Stimulated activated naive CD4-positive, alpha-beta T cell (primary cell): ENCODE measurements around the gene RBM23.

Experiments used
- DNase-seq, 6 experiments: peaks; one replicate each; lab custom pipeline; 2025; lab: John Stamatoyannopoulos, UW

Gene RBM23

GRCh38 chr14:22915886-22916521 lies 2.9 kb downstream of the RBM23 start:
- DNase-seq = no peak

- peak in 1 of 6 experiments; percentile 21 for DNase-seq
Measured at GRCh38 chr14:22914836-22915235, 4.1 kb downstream of the RBM23 start.

GRCh38 chr14:22910916-22911315 lies 8.0 kb downstream of the RBM23 start:
- no peak for DNase-seq

- no peak for DNase-seq
Measured at GRCh38 chr14:22908601-22909000, 10.3 kb downstream of the RBM23 start.

- DNase-seq = no peak
Measured at GRCh38 chr14:22907429-22907828, 11.5 kb downstream of the RBM23 start.

- no peak for DNase-seq
Measured at GRCh38 chr14:22906073-22906472, 12.9 kb downstream of the RBM23 start.

GRCh38 chr14:22905627-22906026 lies 13.3 kb downstream of the RBM23 start:
- no peak for DNase-seq

GRCh38 chr14:22903742-22904087 lies 15.2 kb downstream of the RBM23 start:
- DNase-seq = no peak

GRCh38 chr14:22901799-22902198 lies 17.1 kb downstream of the RBM23 start:
- no peak for DNase-seq

GRCh38 chr14:22900081-22900799 lies 18.7 kb downstream of the RBM23 start:
- peak; percentile 32 to 72 (median 59) for DNase-seq

- no peak for DNase-seq
Measured at GRCh38 chr14:22898302-22899090, 20.5 kb downstream of the RBM23 start.

GRCh38 chr14:22897357-22897756 lies 21.6 kb downstream of the RBM23 start:
- no peak for DNase-seq

- DNase-seq = no peak
Measured at GRCh38 chr14:22896760-22897159, 22.2 kb downstream of the RBM23 start.

GRCh38 chr14:22896356-22896755 lies 22.6 kb downstream of the RBM23 start:
- no peak for DNase-seq

- no peak for DNase-seq
Measured at GRCh38 chr14:22895402-22895801, 23.5 kb downstream of the RBM23 start.

- DNase-seq = no peak
Measured at GRCh38 chr14:22893706-22894105, 25.2 kb downstream of the RBM23 start.

- DNase-seq = no peak
Measured at GRCh38 chr14:22892488-22892887, 26.5 kb downstream of the RBM23 start.

GRCh38 chr14:22890416-22890815 lies 28.5 kb downstream of the RBM23 start:
- DNase-seq = no peak

GRCh38 chr14:22888662-22889061 lies 30.3 kb downstream of the RBM23 start:
- DNase-seq = peak in 3 of 6 experiments; percentile 26 to 40 (median 35)

- DNase-seq = peak in 5 of 6 experiments; percentile 9 to 49 (median 25)
Measured at GRCh38 chr14:22887990-22888378, 31.0 kb downstream of the RBM23 start.

- DNase-seq = peak in 3 of 6 experiments; percentile 38 to 78 (median 60)
Measured at GRCh38 chr14:22887260-22887989, 31.5 kb downstream of the RBM23 start.
